Duodenal mucosa (tissue), 2 donors: ENCODE measurements around the gene C6orf118.

ENCODE experiments used
- H3K27ac ChIP-seq: one replicate; pipeline ENCODE4 v1.7.0; 2013; ENCODE audit warnings: low read depth, low read length
- H3K27me3 ChIP-seq, 2 donors: one replicate each; pipeline ENCODE4 v1.7.0; 2013; ENCODE audit warnings: low read length in 2 of 2, control low read depth in 1 of 2; ENCODE audit not compliant: insufficient read depth in 2 of 2, control insufficient read depth in 1 of 2
- H3K36me3 ChIP-seq, 2 donors: one replicate each; pipeline ENCODE4 v1.7.0; 2013; ENCODE audit warnings: low read length in 2 of 2, control low read depth in 1 of 2; ENCODE audit not compliant: insufficient read depth in 2 of 2, control insufficient read depth in 1 of 2
- H3K4me1 ChIP-seq, 2 donors: one replicate each; pipeline ENCODE4 v1.7.0; 2013; ENCODE audit warnings: low read length in 2 of 2, control low read depth in 1 of 2; ENCODE audit not compliant: insufficient read depth in 2 of 2, control insufficient read depth in 1 of 2
- H3K4me3 ChIP-seq, 2 donors: one replicate each; pipeline ENCODE4 v1.7.0; 2013; ENCODE audit warnings: low read length in 2 of 2, low read depth in 1 of 2
- H3K9ac ChIP-seq, 2 donors: one replicate each; pipeline ENCODE4 v1.7.0; 2013; ENCODE audit warnings: low read length in 2 of 2, low read depth in 1 of 2
- H3K9me3 ChIP-seq, 2 donors: one replicate each; pipeline ENCODE4 v1.7.0; 2013; ENCODE audit warnings: low read length in 2 of 2, control low read depth in 1 of 2; ENCODE audit not compliant: control insufficient read depth in 1 of 2

Gene C6orf118

GRCh38 chr6:165308926-165309731 is at the start of gene C6orf118:
C6orf118 (minus strand) TSS chr6:165309605; CDS start chr6:165309586, 19 bp downstream.
- Histone ChIP-seq H3K9me3 (no peaks in the 10 kb centered on the region), H3K27me3 (no peaks in the 10 kb centered on the region), H3K9ac (no peak within 1 kb of the TSS), H3K27ac (no peak within 1 kb of the TSS), H3K4me1 (no peaks in the 10 kb centered on the region), H3K4me3 (peak within 1 kb of the TSS; percentile 56 to 63), H3K36me3 (no peaks in the 10 kb centered on the region)

GRCh38 chr6:165345700-165346099 is 36.3 kb upstream of the C6orf118 start:
- no peak overlapping the region for H3K4me3 ChIP-seq
- H3K9ac ChIP-seq = no peak overlapping the region
- H3K36me3 ChIP-seq = no peaks in the 10 kb centered on the region
- no peak overlapping the region for H3K27ac ChIP-seq
- H3K9me3 ChIP-seq = peaks cover 0 to 3% of the 10 kb centered on the region in 2 donors
- no peaks in the 10 kb centered on the region for H3K27me3 ChIP-seq
- H3K4me1 ChIP-seq = no peaks in the 10 kb centered on the region

- H3K4me3 ChIP-seq = no peak overlapping the region
- peaks cover 0 to 3% of the 10 kb centered on the region in 2 donors for H3K36me3 ChIP-seq
- H3K27ac ChIP-seq = no peak overlapping the region
- no peaks in the 10 kb centered on the region for H3K27me3 ChIP-seq
- H3K4me1 ChIP-seq = no peaks in the 10 kb centered on the region
- peaks cover 0 to 4% of the 10 kb centered on the region in 2 donors for H3K9me3 ChIP-seq
- H3K9ac ChIP-seq = no peak overlapping the region
Measured at GRCh38 chr6:165340532-165340931, 31.1 kb upstream of the C6orf118 start.

GRCh38 chr6:165325609-165326008 is 16.2 kb upstream of the C6orf118 start:
- H3K27me3 ChIP-seq = no peaks in the 10 kb centered on the region
- no peak overlapping the region for H3K4me3 ChIP-seq
- H3K9me3 ChIP-seq = peaks cover 11% of the 10 kb centered on the region in 2 donors

GRCh38 chr6:165321555-165322145 is 12.2 kb upstream of the C6orf118 start:
- Histone ChIP-seq H3K4me3 (no peak overlapping the region), H3K9me3 (peaks cover 11% of the 10 kb centered on the region in 2 donors), H3K36me3 (no peaks in the 10 kb centered on the region), H3K27ac (no peak overlapping the region), H3K4me1 (no peaks in the 10 kb centered on the region), H3K27me3 (no peaks in the 10 kb centered on the region), H3K9ac (no peak overlapping the region)

More at GRCh38 chr6:165325609-165326008, 16.2 kb upstream of the C6orf118 start:
- Histone ChIP-seq H3K36me3 (no peaks in the 10 kb centered on the region), H3K9ac (no peak overlapping the region), H3K4me1 (no peaks in the 10 kb centered on the region), H3K27ac (no peak overlapping the region)

- Histone ChIP-seq H3K9me3 (peaks cover 11% of the 10 kb centered on the region in 2 donors), H3K27ac (no peak overlapping the region), H3K4me3 (no peak overlapping the region), H3K4me1 (no peaks in the 10 kb centered on the region), H3K27me3 (no peaks in the 10 kb centered on the region), H3K9ac (no peak overlapping the region), H3K36me3 (no peaks in the 10 kb centered on the region)
Measured at GRCh38 chr6:165321150-165321549, 11.7 kb upstream of the C6orf118 start.

GRCh38 chr6:165317723-165318122 is 8.3 kb upstream of the C6orf118 start:
- H3K4me3 ChIP-seq = no peak overlapping the region
- H3K9me3 ChIP-seq = peaks cover 11% of the 10 kb centered on the region in 2 donors
- H3K27me3 ChIP-seq = no peaks in the 10 kb centered on the region
- H3K36me3 ChIP-seq = no peaks in the 10 kb centered on the region
- H3K27ac ChIP-seq = no peak overlapping the region
- H3K9ac ChIP-seq = no peak overlapping the region
- no peaks in the 10 kb centered on the region for H3K4me1 ChIP-seq

- Histone ChIP-seq H3K4me1 (no peaks in the 10 kb centered on the region), H3K27ac (no peak overlapping the region), H3K27me3 (no peaks in the 10 kb centered on the region), H3K4me3 (no peak overlapping the region), H3K36me3 (no peaks in the 10 kb centered on the region), H3K9ac (no peak overlapping the region), H3K9me3 (no peaks in the 10 kb centered on the region)
Measured at GRCh38 chr6:165306955-165307354, 2.5 kb downstream of the C6orf118 start.

- Histone ChIP-seq H3K4me3 (no peak overlapping the region), H3K27me3 (no peaks in the 10 kb centered on the region), H3K4me1 (no peaks in the 10 kb centered on the region), H3K9ac (no peak overlapping the region), H3K36me3 (no peaks in the 10 kb centered on the region), H3K27ac (no peak overlapping the region), H3K9me3 (no peaks in the 10 kb centered on the region)
Measured at GRCh38 chr6:165301372-165302246, 7.8 kb downstream of the C6orf118 start.
